Fibroblast of lung (primary cell): Measurements from ENCODE around the gene DLGAP1. TPM values are rescaled to one million over a fixed set of nuclear protein-coding genes. Genes with fewer than 3 reads are reported as not detected.

Experiments
- DNase-seq, 2 donors: peaks; one replicate each; pipeline versions ENCODE4 v3.0.0 to v3.0.0-alpha.2; 2010; ENCODE audit warnings: low read depth in 2 of 2
- H2AFZ ChIP-seq: 2 replicates; pipeline ENCODE4 v1.5.1; 2012; ENCODE audit warnings: low read length, control low read depth, inconsistent platforms
- H3K27ac ChIP-seq: 2 replicates; pipeline ENCODE4 v1.5.1; 2011; ENCODE audit warnings: low read length, control low read depth; ENCODE audit not compliant: insufficient read depth
- H3K27me3 ChIP-seq: 2 replicates; pipeline ENCODE4 v1.5.1; 2011; ENCODE audit warnings: mild to moderate bottlenecking, low read length; ENCODE audit not compliant: control insufficient read depth, insufficient read depth
- H3K36me3 ChIP-seq: 2 replicates; pipeline ENCODE4 v1.5.1; 2011; ENCODE audit warnings: low read length; ENCODE audit not compliant: control insufficient read depth, insufficient read depth
- H3K4me1 ChIP-seq: 2 replicates; pipeline ENCODE4 v1.5.1; 2011; ENCODE audit warnings: low read length; ENCODE audit not compliant: control insufficient read depth, insufficient read depth; ENCODE audit errors: extremely low read depth
- H3K4me2 ChIP-seq: 2 replicates; pipeline ENCODE4 v1.5.1; 2011; ENCODE audit warnings: low read length, control low read depth; ENCODE audit not compliant: insufficient read depth; ENCODE audit errors: extremely low read depth
- H3K4me3 ChIP-seq, 4 experiments: fragments of 200-600 bp in 1 of 4; sonication (generic) in 1 of 4; replicated peaks in 1 of 4; 2 replicates each; pipeline ENCODE4 v1.5.1; 2011 to 2016; ENCODE audit warnings: low read length in 4 of 4, low read depth in 3 of 4, mild to moderate bottlenecking in 3 of 4, control low read depth in 2 of 4, inconsistent platforms in 1 of 4, mixed read lengths in 1 of 4; ENCODE audit not compliant: insufficient read depth in 1 of 4; ENCODE audit errors: control extremely low read depth in 1 of 4
- H3K79me2 ChIP-seq: 2 replicates; pipeline ENCODE4 v1.5.1; 2012; ENCODE audit warnings: mild to moderate bottlenecking, low read length, inconsistent platforms; ENCODE audit not compliant: control insufficient read depth, insufficient read depth
- H3K9ac ChIP-seq: 2 replicates; pipeline ENCODE4 v1.5.1; 2011; ENCODE audit warnings: mild to moderate bottlenecking, low read length, control low read depth; ENCODE audit not compliant: insufficient read depth
- H3K9me3 ChIP-seq: 2 replicates; pipeline ENCODE4 v1.5.1; 2012; ENCODE audit warnings: low read depth, low read length; ENCODE audit not compliant: control insufficient read depth, insufficient read depth
- H4K20me1 ChIP-seq: 2 replicates; pipeline ENCODE4 v1.5.1; 2011; ENCODE audit warnings: low read length; ENCODE audit not compliant: control insufficient read depth, insufficient read depth; ENCODE audit errors: extremely low read depth
- CTCF ChIP-seq, 2 donors: IDR thresholded peaks in 1 of 2; conservative IDR thresholded peaks in 1 of 2; 1 replicate in 1 of 2; 2 replicates in 1 of 2; pipeline ENCODE4 v1.5.1; 2011 to 2012; ENCODE audit warnings: low read length in 2 of 2, control low read depth in 1 of 2, inconsistent platforms in 1 of 2, low read depth in 1 of 2, mild to moderate bottlenecking in 1 of 2
- EZH2 ChIP-seq: IDR thresholded peaks from 2 replicates; pipeline ENCODE4 v1.5.1; 2012; ENCODE audit warnings: low read length, control low read depth, mild to moderate bottlenecking; ENCODE audit errors: missing control alignments
- polyA plus RNA-seq, 2 donors: library from polyadenylated mRNA; depleted of rRNA in 1 of 2; stranded (reverse) in 1 of 2; unstranded in 1 of 2; fragments of >200 nt; gene quantifications; 2 replicates each; pipeline ENCODE4 v1.2.1, GENCODE V29; 2011 to 2012; ENCODE audit warnings: missing spikeins in 1 of 2
- total RNA-seq: library from RNA; depleted of rRNA; stranded (reverse); fragments of >200 nt; gene quantifications from 2 replicates; pipeline ENCODE4 v1.2.1, GENCODE V29; 2014

DLGAP1 gene
- total and polyA plus RNA-seq, 2 donors (not counting 1 experiment from before 2014, with no cell fraction given), result 0.16 to 0.17 TPM

GRCh38 chr18:3979024-3979423, 476.1 kb downstream of the DLGAP1 start:
- TF ChIP-seq EZH2 (no peak), CTCF (conservative IDR thresholded peaks at IDR 0.05 in 1 of 2, IDR thresholded peaks at IDR 0.05 in 1 of 2; ENCODE audit: low read depth in 1 of 2, low read length in 2 of 2) (no peak)
- Histone ChIP-seq H3K27me3 (no peaks in the 10 kb centered on the region), H3K36me3 (no peaks in the 10 kb centered on the region), H3K4me2 (no peak overlapping the region), H3K9ac (no peak overlapping the region), H4K20me1 (no peaks in the 10 kb centered on the region), H3K27ac (no peak overlapping the region), H3K4me1 (peaks cover under 1% of the 10 kb centered on the region), H3K4me3 (no peak overlapping the region), H2AFZ (no peak overlapping the region), H3K79me2 (no peaks in the 10 kb centered on the region), H3K9me3 (no peaks in the 10 kb centered on the region)
- DNase-seq, result no peak

GRCh38 chr18:3973191-3973850, 481.8 kb downstream of the DLGAP1 start:
- Histone ChIP-seq H3K9ac (no peak overlapping the region), H3K79me2 (no peaks in the 10 kb centered on the region), H3K4me1 (no peaks in the 10 kb centered on the region), H3K4me3 (no peak overlapping the region), H3K27ac (no peak overlapping the region), H3K9me3 (no peaks in the 10 kb centered on the region), H3K27me3 (no peaks in the 10 kb centered on the region), H3K4me2 (no peak overlapping the region), H4K20me1 (no peaks in the 10 kb centered on the region), H2AFZ (peak overlapping the region; percentile 20), H3K36me3 (no peaks in the 10 kb centered on the region)
- TF ChIP-seq CTCF (conservative IDR thresholded peaks at IDR 0.05 in 1 of 2, IDR thresholded peaks at IDR 0.05 in 1 of 2; ENCODE audit: low read depth in 1 of 2, low read length in 2 of 2), result no peak
- no peak for TF ChIP-seq EZH2
- no peak for DNase-seq

- TF ChIP-seq CTCF (conservative IDR thresholded peaks at IDR 0.05 in 1 of 2, IDR thresholded peaks at IDR 0.05 in 1 of 2; ENCODE audit: low read depth in 1 of 2, low read length in 2 of 2), result no peak
- no peak for TF ChIP-seq EZH2
- Histone ChIP-seq H3K4me2 (no peak overlapping the region), H3K9me3 (no peaks in the 10 kb centered on the region), H4K20me1 (no peaks in the 10 kb centered on the region), H3K9ac (no peak overlapping the region), H3K79me2 (no peaks in the 10 kb centered on the region), H3K36me3 (no peaks in the 10 kb centered on the region), H3K4me1 (no peaks in the 10 kb centered on the region), H3K4me3 (no peak overlapping the region), H2AFZ (no peak overlapping the region), H3K27ac (no peak overlapping the region), H3K27me3 (no peaks in the 10 kb centered on the region)
- peak in 1 of 2 donors; percentile 17 for DNase-seq
Measured at GRCh38 chr18:3972291-3972930, 482.7 kb downstream of the DLGAP1 start.
